Chondrocyte (in vitro differentiated cells): ENCODE measurements around the gene SLC22A12. TPM values are rescaled to one million over a fixed set of nuclear protein-coding genes. Genes with fewer than 3 reads are reported as not detected.
A peak's percentile ranks its signal among the peaks of the same experiment; 100 is the strongest.

Source experiments
- DNase-seq: peaks from one replicate; pipeline ENCODE4 v3.0.0; 2021; ENCODE audit warnings: mixed read lengths, low spot score
- H3K27ac Mint-ChIP-seq: one replicate; pipeline ENCODE4 v1.8.0; 2021; ENCODE audit warnings: mild to moderate bottlenecking, moderate library complexity, mixed read lengths; ENCODE audit not compliant: unreplicated experiment
- H3K27me3 Mint-ChIP-seq: 2 replicates; pipeline ENCODE4 v1.8.0; 2021; ENCODE audit warnings: low read depth, mixed read lengths
- H3K36me3 Mint-ChIP-seq: 2 replicates; pipeline ENCODE4 v1.8.0; 2021; ENCODE audit warnings: low read depth, mixed read lengths
- H3K4me1 Mint-ChIP-seq: 2 replicates; pipeline ENCODE4 v1.8.0; 2021; ENCODE audit warnings: low read depth, mild to moderate bottlenecking, mixed read lengths
- H3K4me3 Mint-ChIP-seq: one replicate; pipeline ENCODE4 v1.8.0; 2021; ENCODE audit warnings: mild to moderate bottlenecking, moderate library complexity, mixed read lengths; ENCODE audit not compliant: unreplicated experiment
- H3K9me3 Mint-ChIP-seq: 2 replicates; pipeline ENCODE4 v1.8.0; 2021; ENCODE audit warnings: low read depth, mixed read lengths
- CTCF ChIP-seq: fragments of 200-600 bp; sonication (generic); IDR thresholded peaks from 2 replicates; pipeline ENCODE4 v1.5.0; 2021; ENCODE audit warnings: antibody characterized with exemption, mild to moderate bottlenecking, moderate library complexity
- total RNA-seq: library from RNA; stranded (reverse); gene quantifications from 3 replicates; pipeline ENCODE4 v1.2.1, GENCODE V29; 2021

Gene SLC22A12
- total RNA-seq, 1 donor from 2014 or later: not detected

GRCh38 chr11:64564419-64564818 is 26.6 kb upstream of the SLC22A12 start:
- Mint-ChIP-seq H3K27ac (no peak overlapping the region), H3K4me1 (peaks cover 5% of the 10 kb centered on the region), H3K36me3 (no peaks in the 10 kb centered on the region), H3K27me3 (peaks cover 18% of the 10 kb centered on the region), H3K4me3 (no peak overlapping the region), H3K9me3 (no peaks in the 10 kb centered on the region)
- peak; percentile 68 for DNase-seq
- no peak for TF ChIP-seq CTCF

- peak; percentile 86 for DNase-seq
- Mint-ChIP-seq H3K9me3 (no peaks in the 10 kb centered on the region), H3K27ac (no peak overlapping the region), H3K4me1 (peaks cover 5% of the 10 kb centered on the region), H3K27me3 (peaks cover 14% of the 10 kb centered on the region), H3K4me3 (no peak overlapping the region), H3K36me3 (no peaks in the 10 kb centered on the region)
- TF ChIP-seq CTCF: no peak
These were observed 25.8 kb upstream of the SLC22A12 start for GRCh38 chr11:64564947-64565889.

- H3K4me1 Mint-ChIP-seq: peaks cover 5% of the 10 kb centered on the region
- no peak overlapping the region for H3K4me3 Mint-ChIP-seq
- no peaks in the 10 kb centered on the region for H3K9me3 Mint-ChIP-seq
- no peak overlapping the region for H3K27ac Mint-ChIP-seq
- H3K27me3 Mint-ChIP-seq: peaks cover 7% of the 10 kb centered on the region
- no peak for DNase-seq
- H3K36me3 Mint-ChIP-seq: no peaks in the 10 kb centered on the region
- TF ChIP-seq CTCF: no peak
These were observed 24.7 kb upstream of the SLC22A12 start for GRCh38 chr11:64566042-64566914.

- TF ChIP-seq CTCF: no peak
- peaks cover 7% of the 10 kb centered on the region for H3K27me3 Mint-ChIP-seq
- no peak overlapping the region for H3K4me3 Mint-ChIP-seq
- H3K4me1 Mint-ChIP-seq: peaks cover 5% of the 10 kb centered on the region
- no peaks in the 10 kb centered on the region for H3K36me3 Mint-ChIP-seq
- peak; percentile 77 for DNase-seq
- H3K27ac Mint-ChIP-seq: no peak overlapping the region
- no peaks in the 10 kb centered on the region for H3K9me3 Mint-ChIP-seq
These were observed 23.8 kb upstream of the SLC22A12 start for GRCh38 chr11:64566915-64567891.
